ENCODE measurements around the gene ITPR1.

- no peak for TF ChIP-seq CTCF (IDR thresholded peaks at IDR 0.05)
- TF ChIP-seq POLR2A (IDR thresholded peaks at IDR 0.05): no peak
Measured at GRCh38 chr3:4581124-4581424, 87.9 kb downstream of the ITPR1 start.
